GM12878 (cell line): ENCODE data around the gene PLA2G4A. TPM values are rescaled to one million over a fixed set of nuclear protein-coding genes. Genes with fewer than 3 reads are reported as not detected.
A peak's percentile ranks its signal among the peaks of the same experiment; 100 is the strongest.

Experiments used
- ATAC-seq: fragments of 200-7000 bp; cut with Tn5 transposase; 3 replicates; pipeline ENCODE4 v1.9.1; 2020; ENCODE audit warnings: mild to moderate bottlenecking, moderate library complexity
- BruUV-seq: library from RNA; stranded (reverse); fragments of 400-500 nt; replicated peaks from 2 replicates; lab custom pipeline; 2021; lab: Mats Ljungman, UMichigan
- CTCF ChIA-PET: fragments of 300-600 bp; sonication (Branson Sonifier 250); formaldehyde crosslinking; extraction: SDS; loops from one replicate; lab custom pipeline; 2021; ENCODE audit warnings: inconsistent platforms; lab: Yijun Ruan, JAX
- POLR2A ChIA-PET: fragments of 350-600 bp; formaldehyde crosslinking; extraction: SDS; loops from one replicate; lab custom pipeline; 2021; ENCODE audit warnings: inconsistent platforms; lab: Charles Lee
- RAD21 ChIA-PET: fragments of 300-600 bp; sonication (Branson Sonifier 250); formaldehyde crosslinking; loops from one replicate; lab custom pipeline; 2023; ENCODE audit warnings: antibody characterized with exemption; ENCODE audit not compliant: unreplicated experiment; lab: Charles Lee
- SMC1A ChIA-PET: fragments of 300-600 bp; sonication (Branson Sonifier 250); formaldehyde crosslinking; loops from one replicate; lab custom pipeline; 2023; ENCODE audit not compliant: unreplicated experiment, uncharacterized antibody; lab: Charles Lee
- DNase-seq: peaks from one replicate; pipeline ENCODE4 v3.0.0-alpha.2; 2011; ENCODE audit warnings: low read depth, low spot score
- FAIRE-seq: peaks from 3 replicates; lab custom pipeline; 2011; peaks lifted over from hg19 to GRCh38; lab: Jason Lieb, UNC
- H2AFZ ChIP-seq: 2 replicates; pipeline ENCODE4 v1.6.0; 2011; ENCODE audit warnings: low read depth, low read length, control low read depth; ENCODE audit not compliant: control insufficient read depth
- H3K27ac ChIP-seq: 2 replicates; pipeline ENCODE4 v1.5.1; 2011; ENCODE audit warnings: control low read depth; ENCODE audit not compliant: control insufficient read depth, insufficient read depth
- H3K27me3 ChIP-seq, 2 experiments: replicated peaks in 1 of 2; 2 replicates each; pipeline versions ENCODE4 v1.6.0 to v1.6.1; 2011; ENCODE audit warnings: low read length in 1 of 2; ENCODE audit not compliant: control insufficient read depth in 2 of 2, insufficient read depth in 2 of 2
- H3K36me3 ChIP-seq, 2 experiments: 2 replicates each; pipeline ENCODE4 v1.5.1; 2011; ENCODE audit warnings: low read length in 1 of 2; ENCODE audit not compliant: control insufficient read depth in 2 of 2, insufficient read depth in 2 of 2
- H3K4me1 ChIP-seq: 2 replicates; pipeline ENCODE4 v1.6.1; 2011; ENCODE audit warnings: mild to moderate bottlenecking, low read length, moderate library complexity, mixed read lengths; ENCODE audit not compliant: control insufficient read depth, insufficient read depth
- H3K4me2 ChIP-seq: 2 replicates; pipeline ENCODE4 v1.6.0; 2011; ENCODE audit warnings: control low read depth; ENCODE audit not compliant: control insufficient read depth, insufficient read depth
- H3K4me3 ChIP-seq: fragments of 200-600 bp; sonication (generic); 2 replicates; pipeline ENCODE4 v1.5.1; 2016
- H3K79me2 ChIP-seq: 2 replicates; pipeline ENCODE4 v1.6.0; 2011; ENCODE audit warnings: low read length; ENCODE audit not compliant: control insufficient read depth, insufficient read depth
- H3K9ac ChIP-seq: 2 replicates; pipeline ENCODE4 v1.8.0; 2011; ENCODE audit warnings: low read length, control low read depth, mixed read lengths; ENCODE audit not compliant: control insufficient read depth, insufficient read depth
- H3K9me3 ChIP-seq: replicated peaks from 3 replicates; pipeline ENCODE4 v1.5.1; 2011; ENCODE audit warnings: mild to moderate bottlenecking, low read length; ENCODE audit not compliant: control insufficient read depth, insufficient read depth
- H4K20me1 ChIP-seq: 2 replicates; pipeline ENCODE4 v1.6.0; 2011; ENCODE audit not compliant: control insufficient read depth, insufficient read depth
- ASH2L ChIP-seq: fragments of 300-600, 200-600 bp; sonication (generic); IDR thresholded peaks from 2 replicates; pipeline ENCODE4 v1.6.1; 2017; ENCODE audit warnings: low read depth, mild to moderate bottlenecking, borderline replicate concordance
- BCL11A ChIP-seq: IDR thresholded peaks from 2 replicates; pipeline ENCODE4 v1.6.1; 2011; ENCODE audit warnings: low read depth, low read length
- CBFB ChIP-seq: IDR thresholded peaks from 2 replicates; pipeline ENCODE4 v1.6.1; 2016; ENCODE audit warnings: antibody characterized with exemption, low read depth
- E4F1 ChIP-seq: fragments of 450-650 bp; IDR thresholded peaks from 2 replicates; pipeline ENCODE4 v1.6.1; 2018; ENCODE audit warnings: borderline replicate concordance, mild to moderate bottlenecking; ENCODE audit not compliant: partially characterized antibody
- EP300 ChIP-seq, 2 experiments: fragments of 150-350 bp in 1 of 2; IDR thresholded peaks; 2 replicates each; pipeline ENCODE4 v1.6.1; 2011 to 2012; ENCODE audit warnings: low read depth in 2 of 2, low read length in 2 of 2, borderline replicate concordance in 1 of 2, improper control_type of control experiment in 1 of 2, inconsistent platforms in 1 of 2; ENCODE audit not compliant: control insufficient read depth in 1 of 2
- ETV6 ChIP-seq, 2 experiments: fragments of 450-650 bp in 1 of 2; IDR thresholded peaks in 1 of 2; conservative IDR thresholded peaks in 1 of 2; 2 replicates each; pipeline ENCODE4 v1.6.1; 2014; ENCODE audit warnings: antibody characterized with exemption in 1 of 2, borderline replicate concordance in 1 of 2, low read depth in 1 of 2, mild to moderate bottlenecking in 1 of 2, moderate library complexity in 1 of 2
- IKZF1 ChIP-seq: fragments of 450-650 bp; conservative IDR thresholded peaks from 2 replicates; pipeline ENCODE4 v1.6.1; 2017; ENCODE audit warnings: antibody characterized with exemption, mild to moderate bottlenecking
- LARP7 ChIP-seq: fragments of 450-650 bp; IDR thresholded peaks from 2 replicates; pipeline ENCODE4 v1.6.1; 2017; ENCODE audit warnings: mild to moderate bottlenecking
- SIN3A ChIP-seq: IDR thresholded peaks from 2 replicates; pipeline ENCODE4 v1.6.1; 2012; ENCODE audit warnings: low read depth, low read length, improper control_type of control experiment
- SMARCA5 ChIP-seq: fragments of 450-650 bp; IDR thresholded peaks from 2 replicates; pipeline ENCODE4 v1.6.1; 2017; ENCODE audit warnings: mild to moderate bottlenecking
- ZNF24 ChIP-seq: fragments of 450-650 bp; IDR thresholded peaks from 2 replicates; pipeline ENCODE4 v1.6.1; 2017; ENCODE audit warnings: antibody characterized with exemption, mild to moderate bottlenecking
- ZNF384 ChIP-seq: IDR thresholded peaks from 2 replicates; pipeline ENCODE4 v1.6.1; 2012; ENCODE audit warnings: low read depth, mild to moderate bottlenecking, low read length, improper control_type of control experiment, borderline replicate concordance
- WGBS: methylation state at CpG from one replicate; pipeline ENCODE4 v1.1.6; 2016; ENCODE audit warnings: low lambda C conversion rate; ENCODE audit not compliant: insufficient replicate concordance, insufficient coverage; ENCODE audit errors: missing lambda C conversion rate; 5-methylcytosine and 5-hydroxymethylcytosine counted together
- in situ Hi-C: fragments of 300-500 bp; cut with MboI; formaldehyde crosslinking; loops from 9 replicates; pipeline ENCODE4 v1.14.3; 2018; ENCODE audit warnings: mixed read lengths
- intact Hi-C: fragments of 100-400 bp; cut with micrococcal nuclease; formaldehyde crosslinking; loops from one replicate; pipeline ENCODE4 v1.14.2; 2022; ENCODE audit not compliant: unreplicated experiment
- polyA plus RNA-seq, 11 experiments: library from polyadenylated mRNA; depleted of rRNA in 4 of 11; unstranded in 6 of 11; stranded (reverse) in 5 of 11; fragments of >200 nt; fragmentation: Nextera tagmentation in 4 of 11; fragmentation: Illumina TruSeq in 1 of 11; extraction: Ambion mirVana in 4 of 11; extraction: Trizol in 1 of 11; gene quantifications; 1 replicate in 1 of 11; 2 replicates in 10 of 11; pipeline versions ENCODE4 v1.2.1 to v1.2.3, GENCODE V29; 2011 to 2016; ENCODE audit warnings: inconsistent platforms in 2 of 11, missing spikeins in 2 of 11, low read depth in 1 of 11
- total RNA-seq, 4 experiments: library from RNA; depleted of rRNA in 3 of 4; stranded (reverse); fragments of >200 nt in 3 of 4; fragmentation: Illumina TruSeq in 1 of 4; extraction: Trizol in 1 of 4; gene quantifications; 2 replicates each; pipeline versions ENCODE4 v1.2.1 to v1.2.3, GENCODE V29; 2013 to 2021
- TF ChIP-seq, protein P1 (sequence below): fragments of 450-650 bp; formaldehyde crosslinking; IDR thresholded peaks from 2 replicates; pipeline ENCODE4 v1.5.0; 2022; ENCODE audit warnings: mild to moderate bottlenecking, missing genetic modification characterization
- TF ChIP-seq, protein P2 (sequence below): IDR thresholded peaks from 2 replicates; pipeline ENCODE4 v1.6.1; 2011; ENCODE audit warnings: low read depth, mild to moderate bottlenecking, low read length, moderate library complexity, borderline replicate concordance; ENCODE audit errors: extremely low read depth

PLA2G4A gene
- total and polyA plus RNA-seq, 10 of the 15 experiments (the other 5 are each of a cell fraction or from before 2014, with no cell fraction given): 0.70 to 3.3 (median 1.5) TPM; not detected in 1

DNA sequence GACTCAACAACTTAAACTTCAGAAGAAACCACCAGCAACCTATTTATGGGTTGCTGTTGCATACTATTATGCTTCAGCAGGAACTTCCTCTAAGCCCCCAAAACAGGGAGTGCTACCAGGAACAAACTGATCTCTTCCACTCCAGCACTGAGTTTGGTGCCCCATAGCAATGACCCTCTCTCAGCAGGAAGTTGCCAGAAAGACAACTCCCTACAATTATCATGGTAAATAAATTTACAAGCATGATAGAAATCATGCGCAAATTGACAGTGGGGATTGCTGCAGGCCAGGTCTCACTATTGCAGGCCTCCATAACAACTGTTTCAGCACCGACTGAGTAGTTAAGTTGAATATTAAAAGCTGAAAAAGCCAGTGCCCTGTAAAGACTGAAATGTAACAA lies 180.6 kb downstream of the PLA2G4A start (continued):
- TF ChIP-seq, protein P1, sequence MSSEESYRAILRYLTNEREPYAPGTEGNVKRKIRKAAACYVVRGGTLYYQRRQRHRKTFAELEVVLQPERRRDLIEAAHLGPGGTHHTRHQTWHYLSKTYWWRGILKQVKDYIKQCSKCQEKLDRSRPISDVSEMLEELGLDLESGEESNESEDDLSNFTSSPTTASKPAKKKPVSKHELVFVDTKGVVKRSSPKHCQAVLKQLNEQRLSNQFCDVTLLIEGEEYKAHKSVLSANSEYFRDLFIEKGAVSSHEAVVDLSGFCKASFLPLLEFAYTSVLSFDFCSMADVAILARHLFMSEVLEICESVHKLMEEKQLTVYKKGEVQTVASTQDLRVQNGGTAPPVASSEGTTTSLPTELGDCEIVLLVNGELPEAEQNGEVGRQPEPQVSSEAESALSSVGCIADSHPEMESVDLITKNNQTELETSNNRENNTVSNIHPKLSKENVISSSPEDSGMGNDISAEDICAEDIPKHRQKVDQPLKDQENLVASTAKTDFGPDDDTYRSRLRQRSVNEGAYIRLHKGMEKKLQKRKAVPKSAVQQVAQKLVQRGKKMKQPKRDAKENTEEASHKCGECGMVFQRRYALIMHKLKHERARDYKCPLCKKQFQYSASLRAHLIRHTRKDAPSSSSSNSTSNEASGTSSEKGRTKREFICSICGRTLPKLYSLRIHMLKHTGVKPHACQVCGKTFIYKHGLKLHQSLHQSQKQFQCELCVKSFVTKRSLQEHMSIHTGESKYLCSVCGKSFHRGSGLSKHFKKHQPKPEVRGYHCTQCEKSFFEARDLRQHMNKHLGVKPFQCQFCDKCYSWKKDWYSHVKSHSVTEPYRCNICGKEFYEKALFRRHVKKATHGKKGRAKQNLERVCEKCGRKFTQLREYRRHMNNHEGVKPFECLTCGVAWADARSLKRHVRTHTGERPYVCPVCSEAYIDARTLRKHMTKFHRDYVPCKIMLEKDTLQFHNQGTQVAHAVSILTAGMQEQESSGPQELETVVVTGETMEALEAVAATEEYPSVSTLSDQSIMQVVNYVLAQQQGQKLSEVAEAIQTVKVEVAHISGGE (CRISPR knock-in tag): no peak
- TF ChIP-seq ZNF384: no peak
- no peak for TF ChIP-seq ETV6 (conservative IDR thresholded peaks at IDR 0.05 in 1 of 2, IDR thresholded peaks at IDR 0.05 in 1 of 2; ENCODE audit: borderline replicate concordance in 1 of 2, low read depth in 1 of 2)
- no peak for TF ChIP-seq SIN3A
- no peak for TF ChIP-seq SMARCA5
- no peak for TF ChIP-seq CBFB
- TF ChIP-seq ASH2L: no peak
- no peak for TF ChIP-seq BCL11A

DNA sequence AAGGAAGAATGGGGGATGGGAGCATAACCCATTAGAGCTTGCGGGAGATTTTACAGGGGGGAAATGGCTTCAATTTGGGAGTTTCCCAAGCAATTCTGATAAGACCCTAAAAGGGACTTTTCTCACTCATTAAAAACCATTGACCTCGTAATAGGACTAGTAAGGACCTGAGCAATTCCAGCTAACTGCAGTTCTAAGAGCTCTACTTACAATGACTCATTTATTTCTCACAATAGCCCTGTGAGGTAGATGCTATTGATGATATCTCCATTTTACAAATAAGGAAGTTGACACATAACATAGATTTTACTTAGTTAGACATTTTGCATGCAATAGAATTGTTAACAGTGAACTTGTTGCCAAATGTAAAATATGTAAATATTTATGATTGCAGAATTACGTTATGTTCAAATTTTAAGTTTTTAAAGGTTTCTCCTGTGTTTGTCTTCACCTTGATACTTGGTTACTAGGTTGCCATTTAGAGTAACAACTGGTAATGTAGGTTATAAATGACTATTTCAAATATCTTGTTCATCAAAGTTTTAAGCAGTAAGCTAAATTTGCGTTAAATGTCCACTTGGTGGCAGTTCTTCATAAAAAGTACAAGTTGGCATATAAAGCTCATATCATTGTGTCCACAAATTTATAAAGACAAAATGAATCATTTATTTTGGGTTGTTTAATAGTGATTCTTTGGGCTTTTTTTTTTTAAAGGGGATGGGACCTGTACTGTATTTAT lies 182.0 kb downstream of the PLA2G4A start:
- WGBS: 11% methylated on average over 4 of the region's 4 CpGs
- RAD21 ChIA-PET: interaction anchor here (1.6 kb wide), 1 partner anchor 24 kb away, joined by 4 read pairs; no protein-coding TSS in a partner anchor
- Histone ChIP-seq H3K9me3 (no peaks in the 10 kb centered on the region), H3K27ac (no peak overlapping the region), H3K27me3 (no peaks in the 10 kb centered on the region), H3K4me3 (no peak overlapping the region), H2AFZ (no peak overlapping the region), H3K4me1 (no peaks in the 10 kb centered on the region), H3K79me2 (no peaks in the 10 kb centered on the region), H3K9ac (no peak overlapping the region), H4K20me1 (no peaks in the 10 kb centered on the region), H3K4me2 (no peak overlapping the region), H3K36me3 (no peaks in the 10 kb centered on the region)
- SMC1A ChIA-PET: interaction anchor here (0.7 to 1.8 kb wide), 4 partner anchors 9 to 25 kb away, joined by 3 to 4 read pairs (median 3); no protein-coding TSS in a partner anchor
- no TSS peak for BruUV-seq
- CTCF ChIA-PET: interaction anchor here (0.8 kb wide), 1 partner anchor 24 kb away, joined by 3 read pairs; no protein-coding TSS in a partner anchor
- intact Hi-C loops (no loop called here), in situ Hi-C loops (no loop called here)
- peak; percentile 85 for ATAC-seq
- no peak for FAIRE-seq
- no peak for DNase-seq
- POLR2A ChIA-PET: no interaction called here
- TF ChIP-seq, protein P2, sequence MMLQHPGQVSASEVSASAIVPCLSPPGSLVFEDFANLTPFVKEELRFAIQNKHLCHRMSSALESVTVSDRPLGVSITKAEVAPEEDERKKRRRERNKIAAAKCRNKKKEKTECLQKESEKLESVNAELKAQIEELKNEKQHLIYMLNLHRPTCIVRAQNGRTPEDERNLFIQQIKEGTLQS: no peak
- TF ChIP-seq ZNF24 (no peak), E4F1 (no peak), EP300 (IDR thresholded peaks at IDR 0.05; ENCODE audit: borderline replicate concordance in 1 of 2, control insufficient read depth in 1 of 2, low read depth in 2 of 2, low read length in 2 of 2) (no peak), IKZF1 (no peak), LARP7 (no peak)
